Vagina (tissue), 2 donors: ENCODE measurements around the gene MS4A4A. TPM values are rescaled to one million over a fixed set of nuclear protein-coding genes. Genes with fewer than 3 reads are reported as not detected.
"Not testable (repeated sequence)": the region's sequence is repeated elsewhere in the genome, so short reads cannot be mapped to it uniquely, and the experiment has no call there.

Source experiments
- DNase-seq, 2 donors: peaks; one replicate each; pipeline ENCODE4 v3.0.0-alpha.2; 2017; ENCODE audit errors: extremely low spot score in 2 of 2
- H3K27ac ChIP-seq: fragments of 200-600 bp; sonication (generic); one replicate; pipeline ENCODE4 v1.5.1; 2019
- H3K27me3 ChIP-seq: fragments of 200-600 bp; sonication (generic); one replicate; pipeline ENCODE4 v1.5.1; 2019
- H3K36me3 ChIP-seq, 2 donors: fragments of 200-600 bp; sonication (generic); one replicate each; pipeline ENCODE4 v1.5.1; 2017 to 2019
- H3K4me1 ChIP-seq: fragments of 200-600 bp; sonication (generic); one replicate; pipeline ENCODE4 v1.5.1; 2019
- H3K4me3 ChIP-seq, 2 donors: fragments of 200-600 bp; sonication (generic); 1 replicate in 1 of 2; 2 replicates in 1 of 2; pipeline ENCODE4 v1.5.1; 2016 to 2019
- H3K9me3 ChIP-seq: fragments of 200-600 bp; sonication (generic); one replicate; pipeline ENCODE4 v1.5.1; 2019
- CTCF ChIP-seq, 3 experiments: fragments of 450-650 bp in 2 of 3; fragments of 200-600 bp in 1 of 3; sonication (generic) in 1 of 3; IDR thresholded peaks; one replicate each; pipeline ENCODE4 v1.5.1; 2017 to 2019; ENCODE audit warnings: antibody characterized with exemption in 3 of 3, mild to moderate bottlenecking in 2 of 3, moderate library complexity in 2 of 3
- POLR2A ChIP-seq, 2 donors: fragments of 450-650 bp; IDR thresholded peaks; one replicate each; pipeline ENCODE4 v1.6.1; 2017; ENCODE audit warnings: antibody characterized with exemption in 2 of 2, mild to moderate bottlenecking in 2 of 2, moderate library complexity in 2 of 2
- POLR2AphosphoS5 ChIP-seq, 2 donors: sonication (generic); formaldehyde crosslinking; IDR thresholded peaks; one replicate each; pipeline ENCODE4 v1.9.0; 2017; ENCODE audit warnings: antibody characterized with exemption in 2 of 2, mild to moderate bottlenecking in 2 of 2, low read depth in 1 of 2; ENCODE audit not compliant: insufficient read depth in 1 of 2
- intact Hi-C: fragments of 100-400 bp; cut with DNase I; formaldehyde crosslinking; loops from one replicate; pipeline ENCODE4 v1.15.1; 2023
- total RNA-seq: library from RNA; depleted of rRNA; stranded (reverse); fragments of >200 nt; gene quantifications from one replicate; pipeline ENCODE4 v1.2.3, GENCODE V29; 2016

Gene MS4A4A
- total RNA-seq, 1 donor from 2014 or later: 10.3 TPM

GRCh38 chr11:60281485-60281884 is 1.0 kb downstream of the MS4A4A start:
- Histone ChIP-seq H3K4me1 (no peaks in the 10 kb centered on the region), H3K36me3 (no peaks in the 10 kb centered on the region), H3K27me3 (no peaks in the 10 kb centered on the region), H3K9me3 (no peaks in the 10 kb centered on the region), H3K4me3 (peak overlapping the region in 1 of 2 donors; percentile 13), H3K27ac (no peak overlapping the region)
- no peak for DNase-seq
- no peak for TF ChIP-seq POLR2A (IDR thresholded peaks at IDR 0.05)
- TF ChIP-seq CTCF (IDR thresholded peaks at IDR 0.05): no peak
- no peak for TF ChIP-seq POLR2AphosphoS5 (IDR thresholded peaks at IDR 0.05; ENCODE audit: insufficient read depth in 1 of 2, low read depth in 1 of 2)
- intact Hi-C loops: no loop called here

GRCh38 chr11:60282286-60282685 is 1.8 kb downstream of the MS4A4A start:
- no peak overlapping the region for H3K27ac ChIP-seq
- intact Hi-C loops: no loop called here
- H3K9me3 ChIP-seq: no peaks in the 10 kb centered on the region
- H3K36me3 ChIP-seq: no peaks in the 10 kb centered on the region
- H3K4me3 ChIP-seq: no peak overlapping the region
- H3K27me3 ChIP-seq: no peaks in the 10 kb centered on the region
- TF ChIP-seq POLR2A (IDR thresholded peaks at IDR 0.05): no peak
- no peaks in the 10 kb centered on the region for H3K4me1 ChIP-seq
- no peak for DNase-seq

- DNase-seq, H3K27ac ChIP-seq, H3K36me3 ChIP-seq, H3K4me1 ChIP-seq, H3K27me3 ChIP-seq, H3K9me3 ChIP-seq, H3K4me3 ChIP-seq, intact Hi-C loops: not testable (repeated sequence)
Observed at GRCh38 chr11:60285411-60286126, 5.1 kb downstream of the MS4A4A start.

- no peak for TF ChIP-seq POLR2AphosphoS5 (IDR thresholded peaks at IDR 0.05; ENCODE audit: insufficient read depth in 1 of 2, low read depth in 1 of 2)
- no peak for TF ChIP-seq POLR2A (IDR thresholded peaks at IDR 0.05)
- TF ChIP-seq CTCF (IDR thresholded peaks at IDR 0.05): no peak
- Histone ChIP-seq H3K27ac (no peak overlapping the region), H3K4me1 (no peaks in the 10 kb centered on the region), H3K27me3 (no peaks in the 10 kb centered on the region), H3K4me3 (no peak overlapping the region), H3K9me3 (no peaks in the 10 kb centered on the region), H3K36me3 (no peaks in the 10 kb centered on the region)
- intact Hi-C loops: no loop called here
- no peak for DNase-seq
Observed at GRCh38 chr11:60288531-60288930, 8.1 kb downstream of the MS4A4A start.

- H3K4me1 ChIP-seq: no peaks in the 10 kb centered on the region
Observed at GRCh38 chr11:60292145-60292544, 11.7 kb downstream of the MS4A4A start.

More at GRCh38 chr11:60292145-60292544, 11.7 kb downstream of the MS4A4A start:
- H3K9me3 ChIP-seq: no peaks in the 10 kb centered on the region
- DNase-seq: no peak
- H3K36me3 ChIP-seq: no peaks in the 10 kb centered on the region
- H3K4me3 ChIP-seq: no peak overlapping the region
- TF ChIP-seq POLR2A (IDR thresholded peaks at IDR 0.05): no peak
- TF ChIP-seq CTCF (IDR thresholded peaks at IDR 0.05): no peak
- TF ChIP-seq POLR2AphosphoS5 (IDR thresholded peaks at IDR 0.05; ENCODE audit: insufficient read depth in 1 of 2, low read depth in 1 of 2): no peak
- H3K27me3 ChIP-seq: no peaks in the 10 kb centered on the region
- no peak overlapping the region for H3K27ac ChIP-seq
- intact Hi-C loops: no loop called here
